Bronchial epithelial cell (primary cell): Measurements from ENCODE around the gene DENND1B. TPM values are rescaled to one million over a fixed set of nuclear protein-coding genes. Genes with fewer than 3 reads are reported as not detected.

Source experiments
- DNase-seq: peaks from one replicate; pipeline ENCODE4 v3.0.0-alpha.2; 2010; ENCODE audit warnings: low read depth
- FAIRE-seq: peaks from 2 replicates; lab custom pipeline; 2011; peaks lifted over from hg19 to GRCh38; lab: Jason Lieb, UNC
- H3K27me3 ChIP-seq: 2 replicates; pipeline ENCODE4 v1.5.1; 2011; ENCODE audit warnings: low read length; ENCODE audit not compliant: control insufficient read depth, insufficient read depth
- H3K36me3 ChIP-seq: 2 replicates; pipeline ENCODE4 v1.5.1; 2011; ENCODE audit warnings: low read length; ENCODE audit not compliant: control insufficient read depth, insufficient read depth
- H3K4me3 ChIP-seq: 2 replicates; pipeline ENCODE4 v1.5.1; 2011; ENCODE audit warnings: mild to moderate bottlenecking, low read depth, low read length, control low read depth
- CTCF ChIP-seq: IDR thresholded peaks from 2 replicates; pipeline ENCODE4 v1.5.1; 2011; ENCODE audit warnings: mild to moderate bottlenecking, moderate library complexity, low read length, control low read depth, inconsistent platforms; ENCODE audit not compliant: insufficient read depth, severe bottlenecking
- total RNA-seq: library from RNA; depleted of rRNA; stranded (reverse); fragments of >200 nt; gene quantifications from 2 replicates; pipeline ENCODE4 v1.2.1, GENCODE V29; 2014

Gene DENND1B
- total RNA-seq, 1 donor from 2014 or later, result 15.5 TPM

- no peaks in the 10 kb centered on the region for H3K27me3 ChIP-seq
- no peak for DNase-seq
- H3K36me3 ChIP-seq, result no peaks in the 10 kb centered on the region
- FAIRE-seq, result no peak
- no peak for TF ChIP-seq CTCF
- no peak overlapping the region for H3K4me3 ChIP-seq
Observed at GRCh38 chr1:197470330-197470729, 304.9 kb downstream of the DENND1B start.

GRCh38 chr1:197469620-197470210 lies 305.6 kb downstream of the DENND1B start:
- DNase-seq (no peak), FAIRE-seq (no peak)
- no peak for TF ChIP-seq CTCF

GRCh38 chr1:197468543-197469175 lies 306.6 kb downstream of the DENND1B start:
- DNase-seq, result no peak
- Histone ChIP-seq H3K27me3 (no peaks in the 10 kb centered on the region), H3K4me3 (no peak overlapping the region), H3K36me3 (no peaks in the 10 kb centered on the region)
- no peak for FAIRE-seq
- no peak for TF ChIP-seq CTCF

More at GRCh38 chr1:197469620-197470210, 305.6 kb downstream of the DENND1B start:
- Histone ChIP-seq H3K27me3 (no peaks in the 10 kb centered on the region), H3K4me3 (no peak overlapping the region), H3K36me3 (no peaks in the 10 kb centered on the region)

- FAIRE-seq, result no peak
- no peaks in the 10 kb centered on the region for H3K36me3 ChIP-seq
- no peak for DNase-seq
- no peak for TF ChIP-seq CTCF
- no peak overlapping the region for H3K4me3 ChIP-seq
- H3K27me3 ChIP-seq, result no peaks in the 10 kb centered on the region
Observed at GRCh38 chr1:197467881-197468280, 307.4 kb downstream of the DENND1B start.

- no peak for FAIRE-seq
- Histone ChIP-seq H3K4me3 (no peak overlapping the region), H3K27me3 (no peaks in the 10 kb centered on the region), H3K36me3 (no peaks in the 10 kb centered on the region)
- no peak for TF ChIP-seq CTCF
- no peak for DNase-seq
Observed at GRCh38 chr1:197466813-197467212, 308.5 kb downstream of the DENND1B start.
